NCI-H446 treated with DMSO at 0.1 percent for 48 hours (cell line): ENCODE data around the gene COX18.

Source experiments
- DNase-seq: peaks from one replicate; lab custom pipeline; 2025; lab: John Stamatoyannopoulos, UW

The COX18 gene

GRCh38 chr4:73053076-73053475 lies 16.4 kb downstream of the COX18 start:
- DNase-seq, result no peak

GRCh38 chr4:73051625-73052024 lies 17.9 kb downstream of the COX18 start:
- no peak for DNase-seq

- no peak for DNase-seq
Measured at GRCh38 chr4:73045879-73046278, 23.6 kb downstream of the COX18 start.

DNA sequence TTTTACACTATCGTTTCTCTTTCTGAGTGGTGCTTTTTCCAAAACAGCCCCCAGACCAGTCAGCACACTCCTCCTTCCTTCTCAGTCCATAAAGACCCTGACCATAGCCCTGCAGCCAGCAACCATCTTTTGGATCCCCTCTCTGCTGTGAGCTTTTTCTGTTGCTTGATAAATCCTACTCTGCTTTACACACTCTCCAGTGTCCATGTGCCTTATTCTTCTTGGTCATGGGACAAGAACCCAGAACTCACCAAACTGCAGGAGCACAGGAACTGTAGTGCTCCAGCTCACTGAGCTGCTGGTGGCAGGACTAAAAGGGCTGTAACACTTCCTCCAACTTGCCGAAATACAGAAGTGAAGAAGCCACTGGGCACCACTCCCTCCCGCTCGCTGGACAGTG lies 32.5 kb downstream of the COX18 start:
- DNase-seq, result no peak

- DNase-seq, result no peak
Measured at GRCh38 chr4:73036123-73036522, 33.4 kb downstream of the COX18 start.

- no peak for DNase-seq
Measured at GRCh38 chr4:73034896-73035295, 34.6 kb downstream of the COX18 start.

DNA sequence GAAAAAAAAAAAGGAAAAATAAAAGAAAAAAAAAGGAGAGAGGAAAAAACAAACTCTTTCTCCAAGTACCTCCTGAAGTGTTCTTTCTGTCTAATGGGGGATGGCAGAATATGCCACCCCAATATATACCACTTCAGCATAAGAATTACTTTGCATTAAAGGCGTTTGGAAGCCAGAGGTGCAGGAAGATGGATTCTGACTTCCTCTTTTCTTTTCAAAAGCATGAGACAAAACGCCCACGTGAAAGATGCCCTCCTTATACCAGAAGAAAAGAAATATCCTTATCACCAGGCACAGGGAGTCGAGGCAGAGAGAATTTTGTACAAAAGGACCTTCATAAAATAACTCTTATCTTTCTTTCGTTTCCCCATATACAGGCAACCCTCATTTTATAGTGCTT lies 40.9 kb downstream of the COX18 start:
- DNase-seq, result no peak

DNA sequence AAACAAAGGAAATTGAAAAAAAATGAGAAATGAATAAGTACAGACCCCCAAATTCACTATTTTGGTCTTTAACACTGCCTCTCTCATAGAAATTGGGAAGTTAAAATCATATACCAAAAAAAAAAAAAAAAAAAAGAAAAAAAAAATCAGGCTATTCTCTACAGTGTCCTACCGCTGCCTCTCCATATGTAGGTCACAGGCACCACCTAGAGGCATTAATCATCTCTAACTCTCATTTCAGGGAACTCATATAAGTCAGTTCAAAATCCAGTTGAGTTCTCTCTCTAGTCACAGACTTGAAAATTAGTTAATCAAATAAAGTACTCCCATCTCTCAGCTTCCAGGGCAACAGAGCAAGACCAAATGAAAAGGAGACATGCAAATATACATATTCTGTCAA lies 47.9 kb downstream of the COX18 start:
- no peak for DNase-seq

- no peak for DNase-seq
Measured at GRCh38 chr4:73019462-73020047, 50.0 kb downstream of the COX18 start.

- no peak for DNase-seq
Measured at GRCh38 chr4:73018595-73018994, 50.9 kb downstream of the COX18 start.

GRCh38 chr4:73013310-73013709 lies 56.2 kb downstream of the COX18 start:
- DNase-seq, result no peak

- DNase-seq, result no peak
Measured at GRCh38 chr4:73012673-73013072, 56.8 kb downstream of the COX18 start.

GRCh38 chr4:73011629-73011985 lies 57.9 kb downstream of the COX18 start:
- DNase-seq, result no peak

DNA sequence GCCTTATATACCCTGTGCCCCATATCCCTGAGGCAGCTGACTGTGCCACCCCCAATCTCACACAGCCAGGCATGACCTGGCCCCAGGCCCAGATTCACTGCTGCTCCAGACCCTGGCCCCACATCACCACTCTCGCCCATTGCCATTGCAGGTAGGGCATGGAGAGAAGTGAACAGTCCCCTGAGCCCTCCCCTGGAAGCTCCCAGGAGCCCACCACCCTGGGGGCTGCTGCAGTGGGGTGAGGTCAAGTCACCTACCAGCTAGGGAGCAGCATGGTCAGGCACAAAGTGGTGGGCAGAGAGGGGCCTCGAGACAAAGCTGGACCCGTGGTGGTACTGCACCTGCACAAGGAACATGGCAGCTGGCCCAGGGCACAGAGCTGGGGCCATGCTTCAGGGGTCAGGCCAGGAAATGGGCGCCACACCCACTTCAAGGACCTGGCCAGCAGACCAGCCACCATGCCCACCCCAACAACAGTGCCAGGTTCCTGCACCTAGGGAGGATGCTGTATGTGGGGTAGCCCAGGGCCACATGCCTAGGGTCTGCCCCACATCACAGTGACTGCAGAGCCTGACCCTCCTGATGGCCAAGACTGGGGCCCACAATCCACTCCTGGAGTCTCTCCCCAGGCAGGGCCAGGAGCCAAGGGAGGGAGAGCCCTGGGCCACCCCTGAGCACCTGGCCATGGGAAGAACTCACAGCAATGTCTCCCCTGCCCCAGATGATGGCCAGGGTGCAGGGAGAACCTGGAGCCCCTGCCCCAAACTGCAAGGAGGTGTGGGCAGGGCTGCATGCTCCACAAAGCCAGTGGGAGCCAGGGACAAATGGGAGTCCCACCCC lies 58.5 kb downstream of the COX18 start:
- no peak for DNase-seq

GRCh38 chr4:73007526-73008100 lies 61.9 kb downstream of the COX18 start:
- no peak for DNase-seq

DNA sequence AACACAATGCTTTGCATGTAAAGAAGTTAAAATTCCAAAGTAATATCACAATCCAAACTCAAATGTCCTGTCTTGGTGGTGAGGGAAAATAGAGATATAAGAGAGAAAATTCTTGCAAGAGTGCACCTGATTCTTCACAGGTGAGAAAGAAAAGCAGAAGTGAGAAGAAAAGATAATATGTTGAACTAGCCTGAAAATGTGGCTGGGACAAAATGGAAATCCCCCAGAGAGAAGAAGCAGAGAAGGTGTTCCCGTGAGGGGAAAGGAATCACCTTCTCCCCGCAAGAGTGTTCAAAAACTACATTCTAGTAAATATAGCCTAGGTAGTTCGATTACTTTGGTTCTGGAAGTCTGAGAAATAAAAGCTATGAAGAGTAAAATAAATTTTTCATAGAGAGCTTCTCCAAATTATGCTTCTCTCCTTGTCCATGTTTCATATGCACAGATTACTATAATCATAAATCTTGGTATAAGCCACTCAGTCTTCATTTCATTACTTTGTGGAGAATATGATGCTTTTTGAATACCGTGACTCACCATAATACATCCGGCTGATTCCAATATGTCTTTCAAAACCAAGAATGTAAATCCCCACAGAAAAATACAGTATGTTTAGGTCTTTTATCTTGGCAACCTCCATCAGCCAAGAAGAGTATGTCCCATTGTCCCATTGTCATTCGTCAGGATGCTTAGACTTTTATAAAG lies 63.1 kb downstream of the COX18 start:
- DNase-seq, result no peak

GRCh38 chr4:73005514-73005913 lies 64.0 kb downstream of the COX18 start:
- no peak for DNase-seq
